ENCODE measurements around the gene ATF2. TPM values are rescaled to one million over a fixed set of nuclear protein-coding genes. Genes with fewer than 3 reads are reported as not detected.

The ATF2 gene
- total and polyA plus RNA-seq, 2 of the 13 experiments (the other 11 are each of a cell fraction or from before 2014, with no cell fraction given) = 91.6 to 95.1 TPM

DNA sequence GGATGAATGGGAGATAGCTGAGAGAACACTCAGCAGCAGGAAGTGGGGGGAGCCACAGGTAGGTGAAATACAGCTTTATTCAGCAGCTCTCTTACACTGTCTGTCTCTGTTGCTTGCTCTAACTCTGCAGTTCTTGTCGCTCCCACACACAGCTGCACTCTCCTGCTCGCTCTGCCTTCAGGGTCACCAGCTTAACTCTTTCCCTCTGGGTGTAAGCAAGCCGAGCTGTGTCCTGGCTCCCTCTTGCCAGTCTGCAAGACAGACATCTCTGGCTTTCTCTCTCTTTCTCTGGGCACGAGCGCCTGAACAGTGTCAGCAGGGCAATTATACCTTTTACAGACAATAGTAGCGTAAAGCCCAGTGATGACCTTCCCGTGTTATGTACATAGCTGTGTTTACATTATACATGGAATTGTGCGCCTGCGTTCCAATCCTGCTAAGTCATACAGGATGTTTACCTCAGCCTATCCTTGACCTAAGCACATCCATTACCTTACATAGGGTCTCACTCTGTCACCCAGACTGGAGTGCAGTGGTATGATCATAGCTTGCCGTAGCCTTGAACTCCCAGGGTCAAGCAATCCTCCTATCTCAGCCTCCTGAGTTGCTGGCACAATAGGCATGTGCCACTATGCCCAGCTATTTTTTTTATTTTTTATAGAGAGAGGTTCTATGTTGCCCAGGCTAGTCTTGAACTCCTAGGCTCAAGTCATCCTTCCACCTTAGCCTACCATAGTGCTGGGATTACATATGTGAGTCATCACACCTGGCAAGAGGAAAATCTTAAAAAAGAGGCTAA, 105.0 kb downstream of the ATF2 start (continued):
- TF ChIP-seq TFAP4 (IDR thresholded peaks at IDR 0.05; ENCODE audit: borderline replicate concordance, low read depth) = peak; percentile 93
- peak; percentile 91 for TF ChIP-seq POGK (CRISPR knock-in tag; conservative IDR thresholded peaks at IDR 0.05)
- TF ChIP-seq GPN1 (CRISPR knock-in tag; IDR thresholded peaks at IDR 0.05; ENCODE audit: borderline replicate concordance) = no peak
- TF ChIP-seq ZNF772 (CRISPR knock-in tag; IDR thresholded peaks at IDR 0.05) = peak; percentile 96
- TF ChIP-seq ZNF800 (CRISPR knock-in tag; IDR thresholded peaks at IDR 0.05) = peak; percentile 8; the same call in 1 of the 2 replicates
- TF ChIP-seq ZEB1 (IDR thresholded peaks at IDR 0.05; ENCODE audit: insufficient replicate concordance, low read depth) = peak; percentile 90
- peak; percentile 97 for TF ChIP-seq CBX5 (CRISPR knock-in tag; IDR thresholded peaks at IDR 0.05; ENCODE audit: borderline replicate concordance)
- no peak for TF ChIP-seq ZNF30 (CRISPR knock-in tag; IDR thresholded peaks at IDR 0.05)
- TF ChIP-seq MTA1 (CRISPR knock-in tag; IDR thresholded peaks at IDR 0.05; ENCODE audit: borderline replicate concordance) = peak; percentile 88
- TF ChIP-seq CCAR2 (optimal IDR thresholded peaks at IDR 0.05; ENCODE audit: low read depth, low read length) = no peak
- peak; percentile 85 for TF ChIP-seq TCF7 (IDR thresholded peaks at IDR 0.05; ENCODE audit: low read depth)
- TF ChIP-seq ZNF878 (CRISPR knock-in tag; IDR thresholded peaks at IDR 0.05) = peak; percentile 94
- TF ChIP-seq, protein P1, sequence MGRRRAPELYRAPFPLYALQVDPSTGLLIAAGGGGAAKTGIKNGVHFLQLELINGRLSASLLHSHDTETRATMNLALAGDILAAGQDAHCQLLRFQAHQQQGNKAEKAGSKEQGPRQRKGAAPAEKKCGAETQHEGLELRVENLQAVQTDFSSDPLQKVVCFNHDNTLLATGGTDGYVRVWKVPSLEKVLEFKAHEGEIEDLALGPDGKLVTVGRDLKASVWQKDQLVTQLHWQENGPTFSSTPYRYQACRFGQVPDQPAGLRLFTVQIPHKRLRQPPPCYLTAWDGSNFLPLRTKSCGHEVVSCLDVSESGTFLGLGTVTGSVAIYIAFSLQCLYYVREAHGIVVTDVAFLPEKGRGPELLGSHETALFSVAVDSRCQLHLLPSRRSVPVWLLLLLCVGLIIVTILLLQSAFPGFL (CRISPR knock-in tag; IDR thresholded peaks at IDR 0.05) = no peak
- TF ChIP-seq, protein P2, sequence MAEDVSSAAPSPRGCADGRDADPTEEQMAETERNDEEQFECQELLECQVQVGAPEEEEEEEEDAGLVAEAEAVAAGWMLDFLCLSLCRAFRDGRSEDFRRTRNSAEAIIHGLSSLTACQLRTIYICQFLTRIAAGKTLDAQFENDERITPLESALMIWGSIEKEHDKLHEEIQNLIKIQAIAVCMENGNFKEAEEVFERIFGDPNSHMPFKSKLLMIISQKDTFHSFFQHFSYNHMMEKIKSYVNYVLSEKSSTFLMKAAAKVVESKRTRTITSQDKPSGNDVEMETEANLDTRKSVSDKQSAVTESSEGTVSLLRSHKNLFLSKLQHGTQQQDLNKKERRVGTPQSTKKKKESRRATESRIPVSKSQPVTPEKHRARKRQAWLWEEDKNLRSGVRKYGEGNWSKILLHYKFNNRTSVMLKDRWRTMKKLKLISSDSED (CRISPR knock-in tag; IDR thresholded peaks at IDR 0.05) = no peak
- no peak for TF ChIP-seq ZBTB42 (CRISPR knock-in tag; IDR thresholded peaks at IDR 0.05)
- peak; percentile 82; the same call in 1 of the 2 replicates for TF ChIP-seq ZNF160 (CRISPR knock-in tag; IDR thresholded peaks at IDR 0.05)
- TF ChIP-seq, protein P3, sequence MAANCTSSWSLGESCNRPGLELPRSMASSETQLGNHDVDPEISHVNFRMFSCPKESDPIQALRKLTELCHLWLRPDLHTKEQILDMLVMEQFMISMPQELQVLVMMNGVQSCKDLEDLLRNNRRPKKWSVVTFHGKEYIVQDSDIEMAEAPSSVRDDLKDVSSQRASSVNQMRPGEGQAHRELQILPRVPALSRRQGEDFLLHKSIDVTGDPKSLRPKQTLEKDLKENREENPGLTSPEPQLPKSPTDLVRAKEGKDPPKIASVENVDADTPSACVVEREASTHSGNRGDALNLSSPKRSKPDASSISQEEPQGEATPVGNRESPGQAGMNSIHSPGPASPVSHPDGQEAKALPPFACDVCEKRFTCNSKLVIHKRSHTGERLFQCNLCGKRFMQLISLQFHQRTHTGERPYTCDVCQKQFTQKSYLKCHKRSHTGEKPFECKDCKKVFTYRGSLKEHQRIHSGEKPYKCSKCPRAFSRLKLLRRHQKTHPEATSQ (CRISPR knock-in tag; IDR thresholded peaks at IDR 0.05; ENCODE audit: borderline replicate concordance) = peak; percentile 99; the same call in 1 of the 2 replicates
- TF ChIP-seq, protein P4, sequence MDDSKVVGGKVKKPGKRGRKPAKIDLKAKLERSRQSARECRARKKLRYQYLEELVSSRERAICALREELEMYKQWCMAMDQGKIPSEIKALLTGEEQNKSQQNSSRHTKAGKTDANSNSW (CRISPR knock-in tag; IDR thresholded peaks at IDR 0.05; ENCODE audit: borderline replicate concordance) = no peak
- TF ChIP-seq FOSL1 (CRISPR knock-in tag; IDR thresholded peaks at IDR 0.05; ENCODE audit: borderline replicate concordance) = peak; percentile 98
- TF ChIP-seq SALL2 (CRISPR knock-in tag; IDR thresholded peaks at IDR 0.05) = peak; percentile 90

All from HepG2 (cell line).